H9 (cell line): Measurements from ENCODE around the gene PEX16. TPM values are rescaled to one million over a fixed set of nuclear protein-coding genes. Genes with fewer than 3 reads are reported as not detected.
A peak's percentile ranks its signal among the peaks of the same experiment; 100 is the strongest.

Experiments
- DNase-seq: peaks from one replicate; pipeline ENCODE4 v3.0.0-alpha.2; 2017
- H2AFZ ChIP-seq: one replicate; pipeline ENCODE4 v1.6.1; 2013; ENCODE audit warnings: mild to moderate bottlenecking, low read length, control low read depth, moderate library complexity
- H2AK5ac ChIP-seq: 2 replicates; pipeline ENCODE4 v1.6.1; 2013; ENCODE audit warnings: low read length, control low read depth, mixed read lengths; ENCODE audit not compliant: insufficient read length
- H2BK120ac ChIP-seq: one replicate; pipeline ENCODE4 v1.6.1; 2013; ENCODE audit warnings: low read depth, mild to moderate bottlenecking, low read length, control low read depth, inconsistent platforms; ENCODE audit not compliant: poor library complexity, severe bottlenecking
- H2BK12ac ChIP-seq: 2 replicates; pipeline ENCODE4 v1.6.1; 2013; ENCODE audit warnings: low read length, control low read depth, mixed read lengths, low read depth; ENCODE audit not compliant: insufficient read length
- H2BK15ac ChIP-seq: 2 replicates; pipeline ENCODE4 v1.6.1; 2013; ENCODE audit warnings: low read depth, low read length, control low read depth
- H2BK20ac ChIP-seq: one replicate; pipeline ENCODE4 v1.6.1; 2013; ENCODE audit warnings: low read depth, mild to moderate bottlenecking, low read length, control low read depth, inconsistent platforms; ENCODE audit not compliant: poor library complexity, severe bottlenecking
- H2BK5ac ChIP-seq: 2 replicates; pipeline ENCODE4 v1.6.1; 2013; ENCODE audit warnings: low read length, control low read depth, mixed read lengths; ENCODE audit not compliant: insufficient read length
- H3K14ac ChIP-seq: 2 replicates; pipeline ENCODE4 v1.6.1; 2013; ENCODE audit warnings: low read length, control low read depth; ENCODE audit not compliant: insufficient read depth
- H3K18ac ChIP-seq: 2 replicates; pipeline ENCODE4 v1.6.1; 2013; ENCODE audit warnings: low read depth, mild to moderate bottlenecking, mixed read lengths, low read length, control low read depth; ENCODE audit not compliant: insufficient read length
- H3K23ac ChIP-seq: 2 replicates; pipeline ENCODE4 v1.6.1; 2013; ENCODE audit warnings: low read length, control low read depth, mixed read lengths, low read depth; ENCODE audit not compliant: insufficient read length
- H3K23me2 ChIP-seq: 2 replicates; pipeline ENCODE4 v1.6.1; 2013; ENCODE audit warnings: low read depth, mild to moderate bottlenecking, mixed read lengths, low read length, control low read depth; ENCODE audit not compliant: insufficient read length, poor library complexity, severe bottlenecking
- H3K27ac ChIP-seq: 2 replicates; pipeline ENCODE4 v1.5.1; 2013; ENCODE audit warnings: low read length, control low read depth, mixed read lengths, low read depth; ENCODE audit not compliant: insufficient read length
- H3K27me3 ChIP-seq: 2 replicates; pipeline ENCODE4 v1.6.1; 2013; ENCODE audit warnings: low read length, control low read depth, inconsistent platforms; ENCODE audit not compliant: insufficient read depth
- H3K4ac ChIP-seq: 2 replicates; pipeline ENCODE4 v1.6.1; 2013; ENCODE audit warnings: low read depth, mild to moderate bottlenecking, control low read depth, inconsistent platforms, low read length, moderate library complexity
- H3K4me1 ChIP-seq: 2 replicates; pipeline ENCODE4 v1.6.1; 2013; ENCODE audit warnings: low read length, control low read depth, inconsistent platforms; ENCODE audit not compliant: insufficient read depth
- H3K4me2 ChIP-seq: 2 replicates; pipeline ENCODE4 v1.6.1; 2013; ENCODE audit warnings: low read length, control low read depth, mixed read lengths; ENCODE audit not compliant: insufficient read length, insufficient read depth
- H3K56ac ChIP-seq: 2 replicates; pipeline ENCODE4 v1.6.1; 2013; ENCODE audit warnings: low read depth, mild to moderate bottlenecking, mixed read lengths, low read length, control low read depth; ENCODE audit not compliant: insufficient read length
- H3K79me1 ChIP-seq: 2 replicates; pipeline ENCODE4 v1.6.1; 2013; ENCODE audit warnings: low read depth, mild to moderate bottlenecking, moderate library complexity, low read length, control low read depth, inconsistent platforms; ENCODE audit not compliant: insufficient read depth, poor library complexity, severe bottlenecking
- H3K79me2 ChIP-seq: 2 replicates; pipeline ENCODE4 v1.6.1; 2013; ENCODE audit warnings: low read length, control low read depth, inconsistent platforms; ENCODE audit not compliant: insufficient read depth
- H3K9ac ChIP-seq: 2 replicates; pipeline ENCODE4 v1.6.1; 2013; ENCODE audit warnings: low read length, control low read depth, mixed read lengths; ENCODE audit not compliant: insufficient read length; ENCODE audit errors: extremely low read depth
- H3K9me3 ChIP-seq: one replicate; pipeline ENCODE4 v1.6.1; 2013; ENCODE audit warnings: low read depth, low read length, inconsistent platforms; ENCODE audit not compliant: control insufficient read depth
- H3T11ph ChIP-seq: one replicate; pipeline ENCODE4 v1.6.1; 2013; ENCODE audit warnings: mild to moderate bottlenecking, low read length, control low read depth, inconsistent platforms
- H4K20me1 ChIP-seq: one replicate; pipeline ENCODE4 v1.6.1; 2013; ENCODE audit not compliant: control insufficient read depth, insufficient read length, insufficient read depth
- H4K5ac ChIP-seq: 2 replicates; pipeline ENCODE4 v1.6.1; 2013; ENCODE audit warnings: low read depth, mild to moderate bottlenecking, mixed read lengths, low read length, control low read depth; ENCODE audit not compliant: insufficient read length
- H4K8ac ChIP-seq: replicated peaks from 2 replicates; pipeline ENCODE4 v1.6.1; 2013; ENCODE audit warnings: low read length, control low read depth, mixed read lengths, low read depth; ENCODE audit not compliant: insufficient read length
- H4K91ac ChIP-seq: 2 replicates; pipeline ENCODE4 v1.6.1; 2013; ENCODE audit warnings: low read depth, mild to moderate bottlenecking, moderate library complexity, mixed read lengths, low read length, control low read depth; ENCODE audit not compliant: insufficient read length
- H3K27ac Mint-ChIP-seq, 3 experiments: 2 replicates in 2 of 3; 3 replicates in 1 of 3; pipeline ENCODE4 v1.8.0; 2020 to 2021; ENCODE audit warnings: mixed read lengths in 3 of 3, mild to moderate bottlenecking in 1 of 3, moderate library complexity in 1 of 3
- H3K27me3 Mint-ChIP-seq: 2 replicates; pipeline ENCODE4 v1.8.0; 2021; ENCODE audit warnings: low read depth, mild to moderate bottlenecking, moderate library complexity, mixed read lengths
- H3K36me3 Mint-ChIP-seq, 3 experiments: 2 replicates in 2 of 3; 3 replicates in 1 of 3; pipeline ENCODE4 v1.8.0; 2020 to 2021; ENCODE audit warnings: low read depth in 3 of 3, mixed read lengths in 3 of 3; ENCODE audit not compliant: insufficient read depth in 1 of 3
- H3K4me1 Mint-ChIP-seq, 2 experiments: 2 replicates each; pipeline ENCODE4 v1.8.0; 2020; ENCODE audit warnings: mixed read lengths in 2 of 2
- H3K4me3 Mint-ChIP-seq, 2 experiments: 2 replicates in 1 of 2; 3 replicates in 1 of 2; pipeline ENCODE4 v1.8.0; 2020 to 2021; ENCODE audit warnings: mild to moderate bottlenecking in 2 of 2, mixed read lengths in 2 of 2, moderate library complexity in 1 of 2
- H3K9me3 Mint-ChIP-seq, 2 experiments: 2 replicates in 1 of 2; 3 replicates in 1 of 2; pipeline ENCODE4 v1.8.0; 2020; ENCODE audit warnings: mild to moderate bottlenecking in 2 of 2, mixed read lengths in 2 of 2, moderate library complexity in 1 of 2
- WGBS: extraction: QIAGEN DNeasy Blood & Tissue Kit; methylation state at CpG from one replicate; pipeline ENCODE4 v1.1.7; 2013; ENCODE audit warnings: missing lambda C conversion rate, low lambda C conversion rate, mixed read lengths; ENCODE audit not compliant: insufficient read length; ENCODE audit errors: extremely low coverage; 5-methylcytosine and 5-hydroxymethylcytosine counted together
- total RNA-seq: library from RNA; stranded (reverse); gene quantifications from 2 replicates; pipeline ENCODE4 v1.2.1, GENCODE V29; 2021
- TF ChIP-seq, protein P1 (sequence below): fragments of 200-600 bp; sonication (generic); conservative IDR thresholded peaks from 3 replicates; pipeline ENCODE4 v1.8.0; 2021; ENCODE audit warnings: antibody characterized with exemption, mild to moderate bottlenecking

The PEX16 gene
- total RNA-seq, 1 experiment from 2014 or later, result 30.8 TPM

DNA sequence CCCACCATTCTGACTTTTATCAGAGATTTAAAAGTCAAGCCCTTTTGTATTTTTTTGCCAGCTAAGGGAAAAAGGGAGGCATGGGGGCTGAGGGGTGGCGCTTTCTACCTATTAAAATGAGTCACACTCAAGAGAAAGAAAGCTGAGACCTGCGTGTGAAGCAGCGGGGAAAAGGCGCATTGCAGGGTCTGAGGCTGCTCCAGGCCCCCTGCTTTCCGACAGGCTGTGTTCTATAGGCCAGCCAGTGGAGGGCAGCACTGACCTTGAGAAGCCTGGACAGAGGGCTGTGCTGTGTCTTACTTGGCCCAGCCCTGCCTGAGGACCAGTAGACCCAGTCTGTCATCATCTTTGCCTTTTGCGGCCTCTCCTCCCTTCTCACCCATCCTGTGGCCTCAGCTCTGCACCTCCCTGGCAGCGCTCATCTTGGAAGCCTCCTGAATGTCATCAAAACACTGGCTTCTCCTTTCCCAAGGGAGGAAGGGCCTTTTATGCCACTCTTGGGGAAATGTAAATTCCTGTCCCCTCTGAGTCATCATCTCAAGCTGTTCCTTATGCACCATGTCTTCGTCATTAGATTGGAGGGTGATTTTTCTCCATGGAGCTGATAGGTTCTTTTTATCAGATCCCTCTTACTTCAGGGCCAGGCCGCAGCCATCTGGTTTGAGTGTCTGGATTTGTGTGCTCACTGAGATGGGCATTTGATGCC is 44.9 kb downstream of the PEX16 start:
- H2AFZ ChIP-seq, result no peak overlapping the region
- Mint-ChIP-seq H3K9me3 (no peaks in the 10 kb centered on the region), H3K36me3 (peaks cover 3 to 41% (median 32%) of the 10 kb centered on the region in 3 experiments), H3K27ac (no peak overlapping the region), H3K4me3 (peak overlapping the region in 1 of 2 experiments; percentile 51; a peak in 1 of 5 replicates), H3K4me1 (peaks cover 25 to 26% of the 10 kb centered on the region in 2 experiments), H3K27me3 (no peaks in the 10 kb centered on the region)
- TF ChIP-seq, protein P1, sequence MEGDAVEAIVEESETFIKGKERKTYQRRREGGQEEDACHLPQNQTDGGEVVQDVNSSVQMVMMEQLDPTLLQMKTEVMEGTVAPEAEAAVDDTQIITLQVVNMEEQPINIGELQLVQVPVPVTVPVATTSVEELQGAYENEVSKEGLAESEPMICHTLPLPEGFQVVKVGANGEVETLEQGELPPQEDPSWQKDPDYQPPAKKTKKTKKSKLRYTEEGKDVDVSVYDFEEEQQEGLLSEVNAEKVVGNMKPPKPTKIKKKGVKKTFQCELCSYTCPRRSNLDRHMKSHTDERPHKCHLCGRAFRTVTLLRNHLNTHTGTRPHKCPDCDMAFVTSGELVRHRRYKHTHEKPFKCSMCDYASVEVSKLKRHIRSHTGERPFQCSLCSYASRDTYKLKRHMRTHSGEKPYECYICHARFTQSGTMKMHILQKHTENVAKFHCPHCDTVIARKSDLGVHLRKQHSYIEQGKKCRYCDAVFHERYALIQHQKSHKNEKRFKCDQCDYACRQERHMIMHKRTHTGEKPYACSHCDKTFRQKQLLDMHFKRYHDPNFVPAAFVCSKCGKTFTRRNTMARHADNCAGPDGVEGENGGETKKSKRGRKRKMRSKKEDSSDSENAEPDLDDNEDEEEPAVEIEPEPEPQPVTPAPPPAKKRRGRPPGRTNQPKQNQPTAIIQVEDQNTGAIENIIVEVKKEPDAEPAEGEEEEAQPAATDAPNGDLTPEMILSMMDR, result peak; percentile 95
- H3K18ac ChIP-seq, result no peak overlapping the region
- no peak overlapping the region for H2BK12ac ChIP-seq
- H3K14ac ChIP-seq, result no peak overlapping the region
- no peak overlapping the region for H4K8ac ChIP-seq
- no peak overlapping the region for H3K27ac ChIP-seq
- no peak overlapping the region for H3K56ac ChIP-seq
- H2AK5ac ChIP-seq, result no peak overlapping the region
- no peak overlapping the region for H2BK15ac ChIP-seq
- no peaks in the 10 kb centered on the region for H4K20me1 ChIP-seq
- H3K9me3 ChIP-seq, result no peaks in the 10 kb centered on the region
- no peaks in the 10 kb centered on the region for H3K79me2 ChIP-seq
- H2BK120ac ChIP-seq, result no peak overlapping the region
- H3K4me2 ChIP-seq, result no peak overlapping the region
- H3T11ph ChIP-seq, result no peak overlapping the region
- H3K27me3 ChIP-seq, result no peaks in the 10 kb centered on the region
- WGBS, result no CpG with 5 or more reads among the region's 9 CpGs
- H3K23ac ChIP-seq, result no peak overlapping the region
- H2BK20ac ChIP-seq, result no peak overlapping the region
- no peak overlapping the region for H3K4ac ChIP-seq
- DNase-seq, result peak; percentile 93
- H2BK5ac ChIP-seq, result no peak overlapping the region
- no peaks in the 10 kb centered on the region for H3K79me1 ChIP-seq
- peaks cover 2% of the 10 kb centered on the region; the same call in 1 of the 2 replicates for H3K4me1 ChIP-seq
- no peak overlapping the region for H4K91ac ChIP-seq
- no peak overlapping the region for H4K5ac ChIP-seq
- H3K23me2 ChIP-seq, result no peaks in the 10 kb centered on the region
- no peak overlapping the region for H3K9ac ChIP-seq
